NCI-H1105 treated with DMSO at 0.1 percent for 48 hours (cell line): Measurements from ENCODE around the gene SCUBE3.

Source experiments
- DNase-seq: peaks from one replicate; lab custom pipeline; 2025; lab: John Stamatoyannopoulos, UW

Gene SCUBE3

DNA sequence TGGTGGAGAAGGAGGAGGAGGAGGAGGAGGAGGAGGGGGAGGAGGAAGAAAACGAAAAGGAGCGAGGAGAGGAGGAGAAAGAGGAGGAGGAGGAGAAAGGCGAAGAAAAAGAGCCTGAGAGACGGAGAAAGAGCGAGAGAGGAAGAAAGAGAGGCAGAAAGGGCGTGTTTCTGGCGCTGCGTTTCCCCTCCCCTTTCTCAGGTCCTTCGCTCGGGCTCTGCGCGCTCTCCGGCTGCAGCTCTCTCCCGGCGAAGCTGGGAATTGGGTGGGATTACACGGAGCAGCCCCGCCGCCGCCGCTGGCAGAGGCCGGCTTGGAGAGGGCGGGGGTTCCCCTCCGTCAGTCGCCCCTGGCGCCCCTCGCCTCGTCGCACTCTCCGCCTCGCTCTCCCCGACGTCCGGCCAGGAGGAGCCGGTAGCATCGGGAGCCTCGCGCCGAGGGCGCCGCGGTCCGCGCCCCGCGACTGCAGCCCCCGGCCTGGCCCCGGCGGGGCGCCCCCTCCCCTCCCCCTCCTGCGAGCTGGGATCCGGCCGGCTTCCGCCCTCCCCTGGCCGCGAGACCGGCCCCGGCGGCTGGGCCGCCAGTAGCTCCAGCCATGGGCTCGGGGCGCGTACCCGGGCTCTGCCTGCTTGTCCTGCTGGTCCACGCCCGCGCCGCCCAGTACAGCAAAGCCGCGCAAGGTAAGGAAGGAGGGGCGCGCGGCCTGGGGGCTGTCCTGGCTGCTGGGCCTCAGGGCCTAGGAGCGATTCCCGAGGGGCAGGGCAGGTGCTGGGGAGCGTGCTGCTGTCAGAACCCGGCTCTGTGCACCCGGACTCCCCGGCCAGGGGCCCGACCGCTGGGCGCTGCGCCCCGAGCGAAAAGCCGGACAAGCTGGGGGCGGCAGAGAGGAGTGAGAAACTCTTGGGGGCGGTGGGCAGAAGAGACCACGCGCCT, at the start of gene SCUBE3:
Gene SCUBE3 (plus strand): TSS at position 133 of the 933 bp plus-strand sequence. CDS start 463 bp downstream, at position 596.
- peak; percentile 51 for DNase-seq

DNA sequence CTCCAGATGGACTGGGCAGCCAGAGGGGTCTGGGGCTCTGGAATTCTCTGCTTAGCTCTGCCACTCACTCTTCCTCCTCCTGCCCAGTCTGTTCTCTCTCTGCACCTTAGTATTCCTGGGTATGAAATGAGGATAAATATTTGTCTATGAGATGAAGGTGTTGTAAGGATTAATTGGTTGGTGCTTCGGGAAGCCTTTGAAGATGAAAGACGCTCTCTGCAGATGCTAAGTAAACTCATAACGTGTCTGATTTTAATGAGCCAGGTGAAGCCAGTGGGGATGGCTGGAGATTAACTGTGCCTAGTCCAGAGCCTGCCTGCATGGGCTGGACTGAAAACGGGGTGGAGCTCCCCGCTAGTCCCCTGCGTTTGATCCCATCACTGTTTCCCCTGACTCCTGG, 49.5 kb upstream of the SCUBE3 start:
- DNase-seq: no peak

DNA sequence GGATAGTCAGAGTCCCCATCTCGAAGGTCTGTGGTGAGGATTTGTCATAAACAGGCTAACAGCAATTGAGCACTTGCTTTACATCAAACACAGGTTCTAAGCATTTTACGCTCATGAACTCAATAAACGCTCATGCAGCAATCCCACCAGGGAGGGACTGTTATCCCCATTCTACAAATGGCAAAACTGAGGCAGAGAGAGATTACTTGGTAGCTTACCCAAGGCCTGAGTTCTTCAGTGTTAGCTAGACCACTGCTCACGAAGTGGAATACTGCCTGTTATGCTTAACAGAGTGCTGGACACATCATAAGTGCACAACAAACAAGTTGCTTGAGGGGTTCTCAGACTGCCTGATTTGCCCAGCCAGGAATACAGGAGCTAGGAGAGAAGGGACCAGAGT, 48.9 kb upstream of the SCUBE3 start:
- no peak for DNase-seq

GRCh38 chr6:35165630-35166071, 48.1 kb upstream of the SCUBE3 start:
- DNase-seq: no peak

- DNase-seq: no peak
Measured at GRCh38 chr6:35166116-35166515, 47.6 kb upstream of the SCUBE3 start.

DNA sequence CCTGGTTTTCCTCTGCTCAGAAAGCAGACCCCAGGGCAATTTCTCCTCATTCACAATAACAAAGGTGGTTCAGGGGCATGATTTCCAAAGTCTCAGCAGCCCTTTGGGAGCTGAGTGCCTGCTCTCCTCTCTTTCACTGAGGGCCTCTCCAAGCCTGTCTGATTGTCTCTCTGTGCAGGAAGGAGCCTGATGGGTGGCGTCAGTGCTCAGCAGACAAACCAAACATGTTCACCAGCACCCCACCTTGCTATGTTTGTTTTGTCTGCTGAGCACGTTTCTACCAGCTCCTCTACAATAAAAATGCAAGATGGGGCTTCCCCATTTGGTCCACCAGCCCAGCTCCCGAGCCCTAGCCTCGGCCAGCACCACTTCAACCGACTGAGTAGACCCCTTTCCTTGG, 47.2 kb upstream of the SCUBE3 start:
- DNase-seq: no peak

DNA sequence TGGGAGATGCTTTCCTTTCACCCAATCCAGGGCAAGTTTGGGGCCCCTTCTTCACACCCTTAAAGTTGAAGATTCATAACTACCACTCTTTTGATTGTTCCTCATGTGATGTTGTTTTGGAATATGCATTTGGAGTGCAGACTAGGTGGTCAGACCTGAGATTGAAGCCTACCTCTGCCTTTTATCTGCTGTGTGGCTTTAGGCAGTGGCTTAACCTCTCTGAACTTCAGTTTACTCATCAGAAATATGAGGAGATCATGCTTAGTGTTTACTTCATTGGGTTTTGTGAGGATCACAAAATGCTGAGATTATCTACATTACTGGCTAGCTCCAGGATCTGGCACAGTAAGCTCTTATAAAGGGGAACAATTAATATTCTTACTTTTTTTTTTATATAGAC, 46.3 kb upstream of the SCUBE3 start:
- DNase-seq: no peak

DNA sequence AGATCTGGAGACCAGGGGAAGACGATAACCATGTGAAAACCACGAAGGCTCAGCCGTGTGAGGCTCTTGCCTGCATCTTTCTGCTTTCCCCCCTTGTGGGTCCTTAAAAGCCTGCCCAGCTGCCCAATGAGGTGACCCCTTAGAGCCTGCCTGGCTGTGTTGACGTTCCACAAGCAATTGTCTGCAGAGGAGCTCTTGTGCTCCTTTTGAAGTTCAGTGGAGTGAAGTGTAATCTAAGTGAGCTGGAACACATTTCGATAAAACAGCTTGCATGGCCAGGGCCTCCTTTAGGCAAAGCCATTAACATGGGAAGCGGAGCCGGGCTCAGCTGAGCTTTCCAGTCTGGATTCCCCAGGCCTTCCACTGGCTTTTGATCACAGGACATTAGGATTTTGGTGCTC, 45.3 kb upstream of the SCUBE3 start:
- no peak for DNase-seq

DNA sequence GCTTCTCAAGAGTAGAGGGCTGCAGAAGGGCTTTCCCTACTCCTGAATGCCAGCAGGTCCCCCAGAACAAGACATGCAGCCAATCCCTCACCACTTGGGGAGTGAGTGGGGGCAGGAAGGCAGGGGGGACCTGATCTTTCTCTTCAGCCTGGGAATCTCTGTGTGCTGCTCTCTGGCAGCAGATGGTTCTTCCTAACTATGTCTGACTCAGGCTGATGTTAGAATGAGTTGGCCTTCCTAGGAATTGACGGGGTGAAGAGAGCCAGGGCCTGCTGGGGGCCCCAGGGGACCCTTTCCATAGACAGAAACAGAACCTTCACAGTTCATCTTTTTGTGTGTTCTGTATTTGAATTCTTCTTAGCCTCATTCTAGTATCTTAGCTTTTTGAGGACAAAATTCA, 43.6 kb upstream of the SCUBE3 start:
- no peak for DNase-seq

DNA sequence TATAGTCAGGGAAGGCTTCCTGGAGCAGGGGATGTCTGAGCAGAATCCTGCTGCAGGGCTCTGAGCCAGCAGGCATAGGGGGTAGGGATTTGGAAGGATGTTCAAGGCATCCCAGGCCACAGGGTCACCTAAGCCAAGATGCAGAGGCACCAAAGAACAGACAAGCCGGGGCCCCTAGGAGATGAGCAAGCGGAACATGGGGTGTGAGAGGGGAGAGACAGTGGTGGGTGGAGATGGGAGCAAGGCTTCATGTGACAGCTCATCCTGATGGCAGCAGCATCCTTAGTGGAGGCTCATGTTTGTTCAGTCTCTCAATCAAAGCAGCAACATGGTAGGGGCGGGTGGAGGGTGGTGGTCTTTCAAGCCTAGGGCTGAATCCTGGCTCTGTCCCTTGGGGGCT, 42.9 kb upstream of the SCUBE3 start:
- no peak for DNase-seq

- no peak for DNase-seq
Measured at GRCh38 chr6:35173044-35173426, 40.7 kb upstream of the SCUBE3 start.

DNA sequence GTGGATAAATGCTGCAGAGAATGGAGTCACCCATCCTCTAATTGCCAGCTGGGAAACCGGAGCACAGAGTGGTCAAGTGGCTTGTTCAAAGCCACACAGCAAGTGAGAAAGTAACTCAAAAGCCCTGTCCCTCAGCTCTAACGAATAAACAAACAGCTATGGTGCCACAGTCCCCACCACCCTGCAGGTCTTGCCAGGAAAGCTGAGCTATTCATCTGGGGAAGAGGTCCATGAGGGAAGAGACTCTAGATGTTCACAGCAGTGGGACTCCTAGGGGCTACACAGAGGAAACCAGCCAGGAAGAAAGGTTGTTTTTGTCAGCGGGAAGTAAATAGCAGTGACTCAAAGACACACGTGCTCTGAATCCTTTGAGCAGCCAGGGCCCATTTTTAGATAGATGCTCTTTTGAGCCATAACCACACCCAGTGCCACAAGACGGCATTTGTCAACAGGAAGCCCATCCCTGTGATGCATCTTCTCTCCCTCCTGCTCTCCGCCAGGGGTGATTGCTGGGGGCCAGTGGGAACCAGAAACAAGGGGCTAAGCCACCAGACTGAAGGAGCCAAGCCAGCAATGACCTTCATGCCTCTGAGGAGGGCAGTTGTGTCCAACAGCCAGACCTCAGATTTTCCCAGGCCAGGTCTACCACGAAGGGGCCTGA, 40.2 kb upstream of the SCUBE3 start:
- DNase-seq: no peak

- no peak for DNase-seq
Measured at GRCh38 chr6:35174088-35174434, 39.7 kb upstream of the SCUBE3 start.

DNA sequence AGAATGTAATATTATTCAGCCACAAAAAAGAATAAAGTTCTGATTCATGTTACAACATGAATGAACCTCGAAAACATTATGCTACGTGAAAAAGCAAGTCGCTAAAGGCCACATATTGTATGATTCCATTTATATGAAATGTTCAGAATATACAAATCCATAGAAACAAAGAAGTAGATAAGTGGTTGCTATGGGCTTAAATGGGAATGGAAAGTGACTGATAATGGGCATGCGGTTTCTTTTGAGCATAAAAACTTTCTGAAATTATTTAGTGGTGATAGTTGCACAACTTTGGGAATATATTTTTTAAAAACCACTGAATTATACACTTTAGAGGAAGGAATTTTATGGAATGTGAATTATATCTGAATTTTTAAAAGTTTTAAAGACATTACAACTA, 39.3 kb upstream of the SCUBE3 start:
- no peak for DNase-seq

- no peak for DNase-seq
Measured at GRCh38 chr6:35176301-35177024, 37.3 kb upstream of the SCUBE3 start.

GRCh38 chr6:35177157-35177556, 36.6 kb upstream of the SCUBE3 start:
- no peak for DNase-seq

DNA sequence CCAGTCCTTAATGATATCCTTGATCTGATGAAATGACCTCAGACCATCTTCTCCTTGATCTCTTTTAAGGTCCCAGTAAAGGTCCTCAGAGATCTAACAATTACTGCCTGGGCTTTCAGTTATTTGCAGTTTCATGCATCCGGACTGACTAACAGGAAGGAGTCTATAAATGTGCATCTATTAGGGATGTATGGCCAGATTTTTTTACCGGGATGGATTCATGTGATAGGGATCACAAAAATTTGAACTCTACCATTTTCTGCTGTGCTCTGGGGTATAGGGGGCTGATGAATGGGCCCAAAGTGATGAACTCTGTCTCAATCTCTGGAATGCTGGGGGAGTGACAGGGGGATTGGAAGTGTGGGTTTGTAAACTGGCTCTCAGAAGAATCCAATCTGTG, 36.2 kb upstream of the SCUBE3 start:
- no peak for DNase-seq

DNA sequence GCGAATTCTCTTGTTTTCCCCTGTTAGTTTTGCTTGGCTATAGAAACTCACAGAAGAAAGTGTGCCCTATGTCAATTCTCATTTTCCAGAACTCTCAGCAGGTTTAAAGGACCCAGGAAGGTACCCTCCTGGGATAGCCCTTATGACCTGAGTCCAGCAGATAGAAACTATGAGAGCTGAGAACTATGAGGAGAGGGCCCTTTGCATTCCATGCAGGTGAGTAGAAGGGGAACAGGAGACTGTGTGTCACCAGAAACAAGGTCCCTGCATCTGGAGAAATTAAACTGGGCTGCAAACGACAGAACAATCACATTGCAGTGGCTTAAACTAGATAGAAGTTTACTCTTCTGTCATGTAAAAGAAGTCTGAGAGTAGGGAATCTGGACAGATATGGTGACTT, 35.7 kb upstream of the SCUBE3 start:
- no peak for DNase-seq

GRCh38 chr6:35178932-35179832, 34.6 kb upstream of the SCUBE3 start:
- DNase-seq: no peak

GRCh38 chr6:35179901-35180535, 33.7 kb upstream of the SCUBE3 start:
- DNase-seq: no peak

- DNase-seq: no peak
Measured at GRCh38 chr6:35181308-35181932, 32.3 kb upstream of the SCUBE3 start.
